Muscle layer of colon (tissue), 2 donors: ENCODE results near the gene MRPL34.
"Not testable (repeated sequence)": the region's sequence is repeated elsewhere in the genome, so short reads cannot be mapped to it uniquely, and the experiment has no call there.

Source experiments
- H3K27ac ChIP-seq: one replicate; pipeline ENCODE4 v1.7.0; 2013; ENCODE audit warnings: low read depth, mild to moderate bottlenecking, low read length, moderate library complexity
- H3K27me3 ChIP-seq, 2 donors: one replicate each; pipeline ENCODE4 v1.7.0; 2013; ENCODE audit warnings: low read length in 2 of 2, mild to moderate bottlenecking in 2 of 2; ENCODE audit not compliant: insufficient read depth in 2 of 2, control insufficient read depth in 1 of 2
- H3K36me3 ChIP-seq: one replicate; pipeline ENCODE4 v1.7.0; 2013; ENCODE audit warnings: mild to moderate bottlenecking, low read length; ENCODE audit not compliant: insufficient read depth
- H3K4me1 ChIP-seq: one replicate; pipeline ENCODE4 v1.7.0; 2013; ENCODE audit warnings: mild to moderate bottlenecking, low read length; ENCODE audit not compliant: insufficient read depth
- H3K4me3 ChIP-seq, 2 donors: one replicate each; pipeline ENCODE4 v1.7.0; 2013; ENCODE audit warnings: low read length in 2 of 2, low read depth in 1 of 2, mild to moderate bottlenecking in 1 of 2, moderate library complexity in 1 of 2
- H3K9ac ChIP-seq: one replicate; pipeline ENCODE4 v1.7.0; 2013; ENCODE audit warnings: low read length
- H3K9me3 ChIP-seq: one replicate; pipeline ENCODE4 v1.7.0; 2013; ENCODE audit warnings: mild to moderate bottlenecking, low read length
- donor health status: abdominal sarcoma.
- donor health status: Adenocarcinoma of cecum.

MRPL34 gene

GRCh38 chr19:17266975-17267788, 38.5 kb upstream of the MRPL34 start, which contains the start of gene BABAM1:
BABAM1 (plus strand) TSS chr19:17267443; CDS start chr19:17268807, 1,364 bp downstream.
- Histone ChIP-seq H3K27me3 (no peaks in the 10 kb centered on the region), H3K9me3 (no peaks in the 10 kb centered on the region), H3K36me3 (peaks cover 5% of the 10 kb centered on the region), H3K4me3 (peak within 1 kb of the TSS; percentile 85 to 87), H3K9ac (peak within 1 kb of the TSS; percentile 67), H3K27ac (peak within 1 kb of the TSS; percentile 91), H3K4me1 (peaks cover 9% of the 10 kb centered on the region)

DNA sequence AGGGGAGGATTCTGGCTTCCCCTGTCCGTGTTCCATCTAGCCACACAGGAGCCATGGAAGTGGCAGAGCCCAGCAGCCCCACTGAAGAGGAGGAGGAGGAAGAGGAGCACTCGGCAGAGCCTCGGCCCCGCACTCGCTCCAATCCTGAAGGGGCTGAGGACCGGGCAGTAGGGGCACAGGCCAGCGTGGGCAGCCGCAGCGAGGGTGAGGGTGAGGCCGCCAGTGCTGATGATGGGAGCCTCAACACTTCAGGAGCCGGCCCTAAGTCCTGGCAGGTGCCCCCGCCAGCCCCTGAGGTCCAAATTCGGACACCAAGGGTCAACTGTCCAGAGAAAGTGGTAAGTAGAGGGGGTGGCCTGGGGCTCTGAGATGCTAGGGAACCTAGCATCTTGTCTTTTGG, 36.9 kb upstream of the MRPL34 start:
- H3K9ac ChIP-seq: no peak overlapping the region
- H3K27me3 ChIP-seq: no peaks in the 10 kb centered on the region
- H3K9me3 ChIP-seq: no peaks in the 10 kb centered on the region
- H3K4me1 ChIP-seq: peaks cover 9% of the 10 kb centered on the region
- H3K4me3 ChIP-seq: no peak overlapping the region
- H3K36me3 ChIP-seq: peaks cover 5% of the 10 kb centered on the region
- no peak overlapping the region for H3K27ac ChIP-seq

DNA sequence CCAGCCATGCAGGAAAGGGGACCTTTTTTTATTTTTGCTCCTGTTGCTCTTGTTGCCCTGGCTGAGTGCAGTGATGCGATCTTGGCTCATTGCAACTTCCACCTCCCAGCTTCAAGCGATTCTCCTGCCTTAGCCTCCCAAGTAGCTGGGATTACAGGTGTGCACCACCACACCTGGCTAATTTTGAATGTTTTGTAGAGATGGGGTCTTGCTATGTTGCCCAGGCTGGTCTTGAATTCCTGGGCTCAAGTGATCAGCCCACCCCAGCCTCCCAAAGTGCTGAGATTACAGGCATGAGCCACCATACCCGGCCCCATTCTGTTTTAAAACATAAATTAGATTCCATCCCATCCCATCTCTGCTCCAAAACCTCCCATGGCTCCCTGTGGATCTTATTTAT, 30.8 kb upstream of the MRPL34 start:
- not testable (repeated sequence) for H3K4me3 ChIP-seq, H3K27ac ChIP-seq, H3K4me1 ChIP-seq, H3K27me3 ChIP-seq, H3K9me3 ChIP-seq, H3K9ac ChIP-seq
- H3K36me3 ChIP-seq: peaks cover 35% of the 10 kb centered on the region

DNA sequence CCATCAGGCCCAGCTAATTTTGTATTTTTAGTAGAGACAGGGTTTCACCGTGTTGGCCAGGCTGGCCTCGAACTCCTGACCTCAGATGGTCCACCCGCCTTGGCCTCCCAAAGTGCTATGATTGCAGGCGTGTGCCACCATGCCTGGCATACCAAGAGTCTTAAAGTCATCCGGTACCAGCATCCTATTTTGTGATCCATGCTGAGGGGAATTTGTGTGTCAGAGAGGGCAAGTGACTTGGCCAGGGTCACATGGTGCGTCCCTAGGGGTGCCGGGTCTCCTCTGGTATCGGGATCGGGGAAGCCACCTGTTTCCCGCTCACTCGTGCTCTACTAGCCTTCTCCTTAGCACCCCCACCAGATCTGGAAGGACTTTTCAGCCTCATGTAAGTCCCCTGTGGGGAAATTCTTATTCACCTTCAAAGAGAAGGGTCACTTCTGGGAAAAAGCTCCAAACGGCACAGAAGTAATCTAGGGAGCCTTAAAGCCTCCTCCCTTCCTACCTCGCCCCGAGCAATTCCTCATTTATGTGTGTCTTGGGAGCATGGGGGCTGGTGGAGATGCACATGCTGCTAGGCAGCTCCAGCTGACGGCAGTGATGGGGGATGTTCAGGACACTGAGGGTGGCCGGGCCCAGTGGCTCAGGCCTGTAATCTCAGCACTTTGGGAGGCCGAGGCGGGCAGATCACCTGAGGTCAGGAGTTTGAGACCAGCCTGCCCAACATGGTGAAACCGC, 30.1 kb upstream of the MRPL34 start:
- H3K27me3 ChIP-seq: no peaks in the 10 kb centered on the region
- H3K4me1 ChIP-seq: no peaks in the 10 kb centered on the region
- H3K9me3 ChIP-seq: no peaks in the 10 kb centered on the region
- H3K4me3 ChIP-seq: no peak overlapping the region
- no peak overlapping the region for H3K27ac ChIP-seq
- H3K9ac ChIP-seq: no peak overlapping the region
- peaks cover 30% of the 10 kb centered on the region for H3K36me3 ChIP-seq

DNA sequence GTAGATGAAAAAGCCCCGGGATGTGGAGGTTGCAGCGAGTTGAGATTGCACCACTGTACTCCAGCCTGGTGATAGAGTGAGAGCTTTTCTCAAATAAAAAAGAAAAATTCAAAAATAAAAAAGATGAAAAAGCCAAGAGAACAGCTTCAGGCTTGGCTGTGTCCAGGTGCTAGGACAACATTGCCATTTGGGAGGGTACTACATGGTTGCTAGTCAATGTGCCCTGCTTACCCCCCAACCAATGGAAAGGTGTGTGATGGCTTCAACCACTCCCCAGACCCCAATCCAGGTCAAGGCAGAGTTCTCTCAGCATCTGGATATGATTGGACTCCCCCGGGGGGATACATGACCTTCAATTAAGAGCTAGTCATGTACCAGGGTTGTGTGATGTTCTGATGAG, 26.2 kb upstream of the MRPL34 start:
- Histone ChIP-seq H3K36me3 (peaks cover 24% of the 10 kb centered on the region), H3K4me3 (no peak overlapping the region), H3K9me3 (no peaks in the 10 kb centered on the region), H3K9ac (no peak overlapping the region), H3K27ac (no peak overlapping the region), H3K27me3 (peaks cover 0 to 14% of the 10 kb centered on the region in 2 donors), H3K4me1 (peaks cover 5% of the 10 kb centered on the region)

DNA sequence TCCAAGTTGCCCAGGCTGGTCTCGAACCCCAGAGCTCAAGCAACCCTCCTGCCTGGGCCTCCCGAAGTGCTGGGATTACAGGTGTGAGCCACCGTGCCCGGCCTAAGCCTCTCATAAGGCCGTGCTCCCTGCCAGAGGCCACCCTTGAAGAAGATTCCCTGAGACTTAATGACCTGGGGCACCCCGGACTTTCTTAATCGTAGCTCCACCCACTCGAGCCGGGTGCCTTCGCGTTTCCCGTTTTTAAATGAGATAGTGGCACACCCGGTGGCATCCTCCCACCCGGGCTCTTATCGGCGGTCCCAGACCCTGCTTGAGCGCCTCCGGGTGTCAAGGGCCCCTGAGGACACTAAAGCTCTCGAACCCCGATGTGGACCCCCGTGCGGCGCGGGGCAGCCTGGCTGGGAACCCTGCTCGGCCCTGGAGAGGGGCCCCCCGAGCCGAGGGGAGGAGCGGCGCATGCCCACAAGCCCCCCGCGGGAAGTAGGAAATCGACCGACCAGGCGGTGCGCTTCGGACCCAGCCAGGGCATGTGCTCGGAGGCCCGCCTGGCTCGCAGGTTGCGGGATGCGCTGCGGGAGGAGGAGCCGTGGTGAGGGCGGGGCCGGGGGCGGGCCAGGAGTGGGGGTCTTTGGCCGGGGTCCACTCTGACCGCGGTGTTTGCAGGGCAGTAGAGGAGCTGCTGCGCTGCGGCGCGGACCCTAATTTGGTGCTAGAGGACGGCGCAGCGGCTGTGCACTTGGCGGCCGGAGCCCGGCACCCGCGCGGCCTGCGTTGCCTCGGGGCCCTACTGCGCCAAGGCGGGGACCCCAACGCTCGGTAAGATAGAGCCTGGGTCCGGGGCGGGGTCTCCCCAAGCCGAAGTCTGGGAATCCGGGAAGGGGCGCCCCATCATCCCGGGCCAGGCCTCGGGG, 24.0 kb upstream of the MRPL34 start, which contains the start of gene ANKLE1:
Gene ANKLE1, plus strand, starts transcription at position 511 of the 914 bp plus-strand sequence. Its CDS starts 20 bp downstream, at position 531.
- Histone ChIP-seq H3K9ac (no peak within 1 kb of the TSS), H3K4me1 (peaks cover 5% of the 10 kb centered on the region), H3K27me3 (peaks cover 0 to 14% of the 10 kb centered on the region in 2 donors), H3K9me3 (no peaks in the 10 kb centered on the region), H3K36me3 (peaks cover 15% of the 10 kb centered on the region), H3K4me3 (peak within 1 kb of the TSS; percentile 42 to 64), H3K27ac (no peak within 1 kb of the TSS)

- Histone ChIP-seq H3K4me3 (peak overlapping the region; percentile 42 to 64), H3K27me3 (peaks cover 0 to 14% of the 10 kb centered on the region in 2 donors), H3K9me3 (no peaks in the 10 kb centered on the region), H3K27ac (no peak overlapping the region), H3K9ac (no peak overlapping the region), H3K36me3 (peaks cover 6% of the 10 kb centered on the region), H3K4me1 (peaks cover 5% of the 10 kb centered on the region)
These were observed 23.1 kb upstream of the MRPL34 start for GRCh38 chr19:17282488-17283125.

- Histone ChIP-seq H3K9me3 (no peaks in the 10 kb centered on the region), H3K27ac (no peak overlapping the region), H3K4me1 (peaks cover 5% of the 10 kb centered on the region), H3K9ac (no peak overlapping the region), H3K4me3 (no peak overlapping the region), H3K36me3 (peaks cover 5% of the 10 kb centered on the region), H3K27me3 (peaks cover 0 to 14% of the 10 kb centered on the region in 2 donors)
These were observed 22.1 kb upstream of the MRPL34 start for GRCh38 chr19:17283504-17283996.

DNA sequence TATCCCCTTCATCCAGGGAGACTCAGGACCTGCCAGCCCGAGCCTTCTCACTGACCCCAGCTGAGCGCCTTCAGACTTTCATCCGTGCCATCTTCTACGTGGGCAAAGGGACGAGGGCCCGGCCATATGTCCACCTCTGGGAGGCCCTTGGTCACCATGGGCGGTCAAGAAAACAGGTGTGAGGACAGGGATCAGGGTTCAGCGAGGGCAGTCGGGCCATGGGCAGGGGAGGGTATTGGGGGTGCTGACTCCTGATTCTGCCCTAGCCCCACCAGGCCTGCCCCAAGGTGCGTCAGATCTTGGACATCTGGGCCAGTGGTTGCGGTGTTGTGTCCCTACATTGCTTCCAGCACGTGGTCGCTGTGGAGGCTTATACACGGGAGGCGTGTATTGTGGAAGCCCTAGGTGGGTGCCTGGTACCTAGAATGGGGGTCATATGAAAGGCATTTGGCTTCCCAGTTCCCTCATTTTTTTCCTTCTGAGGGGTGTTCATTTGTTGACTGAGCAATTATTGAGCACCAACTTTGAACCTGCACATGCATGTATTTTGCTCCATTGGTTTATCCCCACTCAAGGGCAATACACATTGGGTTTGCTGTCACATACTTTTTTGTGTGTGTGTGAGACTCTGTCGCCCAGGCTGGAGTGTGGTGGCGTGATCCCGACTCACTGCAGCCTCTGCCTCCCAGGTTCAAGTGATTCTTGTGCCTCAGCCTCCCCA, 20.1 kb upstream of the MRPL34 start:
- no peak overlapping the region for H3K27ac ChIP-seq
- H3K9me3 ChIP-seq: no peaks in the 10 kb centered on the region
- no peak overlapping the region for H3K9ac ChIP-seq
- no peak overlapping the region for H3K4me3 ChIP-seq
- peaks cover 0 to 14% of the 10 kb centered on the region in 2 donors for H3K27me3 ChIP-seq
- no peaks in the 10 kb centered on the region for H3K36me3 ChIP-seq
- H3K4me1 ChIP-seq: peaks cover 5% of the 10 kb centered on the region

DNA sequence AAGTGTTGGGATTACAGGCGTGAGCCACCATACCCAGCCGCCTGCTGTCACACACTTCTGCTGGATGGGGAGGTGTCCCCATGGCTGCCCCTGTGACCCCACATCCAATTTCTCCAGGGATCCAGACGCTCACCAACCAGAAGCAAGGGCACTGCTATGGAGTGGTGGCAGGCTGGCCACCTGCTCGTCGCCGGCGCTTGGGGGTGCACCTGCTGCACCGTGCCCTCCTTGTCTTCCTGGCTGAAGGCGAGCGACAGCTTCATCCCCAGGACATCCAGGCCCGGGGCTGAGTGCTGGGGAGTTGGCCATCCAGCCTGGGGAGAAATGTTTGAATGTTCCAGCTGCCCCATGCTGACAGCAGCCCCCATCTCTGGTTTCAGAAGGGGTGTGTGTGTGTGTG, 19.4 kb upstream of the MRPL34 start:
- H3K9me3 ChIP-seq: no peaks in the 10 kb centered on the region
- H3K4me3 ChIP-seq: no peak overlapping the region
- H3K36me3 ChIP-seq: no peaks in the 10 kb centered on the region
- H3K4me1 ChIP-seq: peaks cover 5% of the 10 kb centered on the region
- H3K27ac ChIP-seq: no peak overlapping the region
- no peak overlapping the region for H3K9ac ChIP-seq
- peaks cover 0 to 13% of the 10 kb centered on the region in 2 donors for H3K27me3 ChIP-seq
